HG03520 (cell line): ENCODE results near the gene SLC26A1.
"Not testable (repeated sequence)": the region's sequence is repeated elsewhere in the genome, so short reads cannot be mapped to it uniquely, and the experiment has no call there.

Source experiments
- ATAC-seq: cut with Tn5 transposase; IDR thresholded peaks from one replicate; pipeline ENCODE4 v1.9.1; 2021; ENCODE audit warnings: mild to moderate bottlenecking, moderate library complexity; ENCODE audit not compliant: unreplicated experiment

SLC26A1 gene

DNA sequence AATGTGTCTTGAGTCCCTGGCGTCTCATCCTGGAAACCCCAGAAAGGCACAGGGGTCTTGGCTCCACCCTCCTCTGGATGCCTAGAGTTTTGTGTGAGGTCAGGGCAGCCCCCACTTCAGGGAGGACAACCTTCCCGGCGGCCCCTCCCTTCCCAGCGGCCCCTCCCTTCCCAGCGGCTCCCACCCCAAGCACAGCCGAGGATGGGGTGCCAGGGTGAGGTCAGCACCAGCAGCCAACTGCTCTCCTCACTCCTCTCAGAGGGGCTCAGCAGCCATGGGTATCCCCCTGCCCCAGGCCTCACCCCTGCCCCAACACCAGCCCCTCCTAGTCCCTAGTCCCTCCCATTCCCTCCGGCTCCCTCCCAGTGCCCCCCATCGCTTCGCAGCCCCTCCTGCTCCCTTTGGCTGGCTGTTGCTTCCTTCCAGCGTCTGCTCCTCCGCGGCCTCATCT is 37.2 kb downstream of the SLC26A1 start:
- ATAC-seq = no peak

DNA sequence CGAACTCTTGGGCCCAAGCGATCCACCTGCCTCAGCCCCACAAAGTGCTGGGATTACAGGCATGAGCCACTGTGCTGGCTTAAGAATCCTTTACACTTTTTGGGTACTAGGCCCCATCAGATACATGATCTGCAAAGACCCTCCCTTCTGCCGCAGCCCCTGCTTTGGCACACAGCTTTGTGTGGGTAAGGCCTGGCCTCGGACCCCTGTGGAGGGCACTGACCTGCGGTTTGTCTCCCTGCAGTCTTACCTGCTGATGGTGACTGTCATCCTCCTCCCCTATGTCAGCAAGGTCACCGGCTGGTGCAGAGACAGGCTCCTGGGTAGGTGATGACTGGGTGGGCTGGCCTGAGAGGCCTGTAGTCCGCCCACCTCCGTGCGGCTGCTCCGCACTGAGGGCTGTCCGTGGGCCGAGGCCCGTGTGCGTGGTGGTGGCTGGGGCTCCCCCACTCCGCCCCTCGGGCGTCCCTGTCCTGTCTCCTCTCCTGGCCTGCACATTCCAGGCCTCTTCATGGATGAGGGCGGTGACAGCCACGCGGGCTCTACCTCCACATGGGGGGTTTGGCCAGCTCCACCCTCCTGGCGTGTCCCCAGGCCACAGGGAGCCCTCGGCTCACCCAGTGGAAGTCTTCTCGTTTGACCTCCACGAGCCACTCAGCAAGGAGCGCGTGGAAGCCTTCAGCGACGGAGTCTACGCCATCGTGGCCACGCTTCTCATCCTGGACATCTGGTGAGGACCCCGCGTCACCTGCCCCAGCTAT is 37.9 kb downstream of the SLC26A1 start:
- ATAC-seq = no peak

DNA sequence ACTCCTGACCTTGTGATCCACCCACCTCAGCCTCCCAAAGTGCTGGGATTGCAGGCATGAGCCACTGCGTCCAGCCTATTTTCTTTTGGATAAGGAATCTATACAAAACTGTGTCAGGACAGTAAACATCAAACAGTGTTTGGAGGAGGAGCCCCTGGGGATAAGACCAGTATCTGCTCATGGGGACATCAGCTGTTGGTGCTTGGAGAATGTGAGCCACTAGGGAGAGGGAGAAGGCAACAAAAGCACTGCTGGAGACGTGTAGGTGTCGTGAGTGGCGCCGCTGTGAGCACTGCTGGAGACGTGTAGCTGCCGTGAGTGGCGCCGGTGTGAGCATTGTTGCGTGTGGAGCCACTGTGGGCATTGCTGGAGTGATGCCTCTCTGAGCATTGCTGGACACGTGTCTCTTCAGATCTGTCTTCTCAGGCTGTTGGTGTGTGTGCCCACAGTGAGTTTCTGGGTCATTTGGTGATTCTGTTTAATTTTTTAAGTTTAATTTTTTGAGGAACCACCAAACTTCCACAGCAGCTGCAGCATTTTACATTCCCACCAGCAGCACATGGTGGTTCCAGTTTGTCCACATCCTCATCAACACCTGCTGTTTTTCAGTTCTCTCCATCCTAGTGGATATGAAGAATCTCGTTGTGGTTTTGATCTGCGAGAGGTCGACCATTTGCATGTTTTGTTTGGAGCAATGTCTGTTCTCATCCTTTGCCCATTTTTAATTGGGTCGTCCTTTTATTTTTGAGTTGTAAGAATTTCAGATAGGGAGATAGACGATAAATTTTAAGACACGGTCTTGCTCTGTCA is 38.8 kb downstream of the SLC26A1 start:
- ATAC-seq = no peak

DNA sequence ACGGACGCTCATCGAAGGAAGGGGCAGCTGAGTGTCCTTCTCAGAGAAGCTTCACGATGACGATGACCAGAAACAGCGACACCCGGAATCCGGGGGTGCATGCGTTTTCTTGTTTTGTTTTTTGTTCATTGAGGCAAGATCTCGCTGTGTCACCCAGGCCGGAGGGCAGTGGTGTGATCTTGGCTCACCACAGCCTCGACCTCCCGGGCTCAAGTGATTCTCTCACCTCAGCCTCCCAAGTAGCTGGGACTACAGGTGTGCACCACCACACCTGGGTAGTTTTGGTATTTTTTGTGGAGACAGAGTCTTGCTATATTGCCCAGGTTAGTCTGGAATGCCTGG is 39.7 kb downstream of the SLC26A1 start:
- no peak for ATAC-seq

DNA sequence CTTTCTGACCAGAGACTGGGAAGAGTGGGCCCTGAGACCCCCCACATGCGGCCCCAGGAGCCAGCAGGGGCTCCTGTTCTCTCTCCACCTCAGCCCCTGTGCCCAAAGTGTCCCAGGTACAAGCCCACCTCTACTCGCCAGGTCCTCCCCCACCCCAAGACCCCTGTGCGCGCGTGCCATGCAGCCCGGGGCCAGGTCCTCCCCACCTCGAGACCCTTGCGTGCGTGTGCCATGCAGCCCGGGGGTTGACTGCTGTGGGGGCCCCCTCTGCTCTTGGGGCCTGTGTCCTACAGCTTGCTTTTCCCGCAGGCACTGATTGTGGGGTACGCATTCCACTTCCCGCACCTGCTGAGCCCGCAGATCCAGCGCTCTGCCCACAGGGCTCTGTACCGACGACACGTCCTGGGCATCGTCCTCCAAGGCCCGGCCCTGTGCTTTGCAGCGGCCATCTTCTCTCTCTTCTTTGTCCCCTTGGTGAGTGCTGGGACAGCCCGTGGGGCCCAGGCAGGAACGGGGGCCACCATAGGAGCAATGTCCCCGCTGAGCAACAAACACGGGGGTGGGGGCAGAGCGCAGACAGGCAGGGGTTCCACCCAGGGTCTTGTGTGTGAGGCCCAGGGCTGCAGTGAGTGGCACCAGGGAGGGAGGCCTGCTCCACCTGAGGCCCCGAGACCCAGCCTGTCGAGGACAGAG is 40.2 kb downstream of the SLC26A1 start:
- no peak for ATAC-seq

DNA sequence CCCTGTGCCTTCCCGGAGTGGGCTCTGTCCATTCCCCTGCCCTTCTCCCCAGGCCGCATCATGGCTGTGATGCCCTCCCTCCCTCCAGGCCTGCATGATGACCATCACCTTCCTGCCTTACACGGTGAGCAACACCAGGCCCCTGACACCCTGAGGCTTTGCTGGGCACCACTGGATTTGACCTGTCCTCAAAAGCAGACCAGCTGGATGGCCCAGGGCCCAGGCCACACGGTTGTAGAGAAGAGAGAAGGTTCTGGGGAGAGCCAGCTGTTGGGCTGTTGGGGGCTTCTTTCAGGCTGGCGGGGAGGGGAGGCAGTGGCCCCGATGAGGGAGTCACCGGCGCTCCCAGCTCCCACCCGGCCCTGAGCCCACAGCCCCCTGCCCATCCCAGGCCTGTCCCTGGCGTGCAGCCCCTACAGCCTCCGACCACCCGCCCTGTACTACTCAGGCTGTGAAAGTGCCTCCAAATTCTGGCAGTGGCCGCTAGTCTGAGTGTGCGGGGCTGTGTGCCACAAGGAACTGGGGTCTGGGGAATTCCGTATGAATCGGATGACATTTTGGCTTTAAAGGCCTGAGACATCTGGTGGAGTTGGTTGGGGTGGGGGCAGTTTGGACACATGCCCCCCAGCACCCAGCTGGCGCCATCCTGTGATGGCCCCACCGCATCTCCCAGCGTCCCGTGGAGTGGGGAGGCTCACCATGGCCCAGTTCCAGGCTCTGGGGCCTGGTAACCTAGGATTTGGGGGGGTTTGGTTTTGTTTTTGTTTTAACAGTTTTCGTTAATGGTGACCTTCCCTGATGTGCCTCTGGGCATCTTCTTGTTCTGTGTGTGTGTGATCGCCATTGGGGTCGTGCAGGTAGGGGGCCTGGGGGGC is 41.4 kb downstream of the SLC26A1 start:
- ATAC-seq = no peak

DNA sequence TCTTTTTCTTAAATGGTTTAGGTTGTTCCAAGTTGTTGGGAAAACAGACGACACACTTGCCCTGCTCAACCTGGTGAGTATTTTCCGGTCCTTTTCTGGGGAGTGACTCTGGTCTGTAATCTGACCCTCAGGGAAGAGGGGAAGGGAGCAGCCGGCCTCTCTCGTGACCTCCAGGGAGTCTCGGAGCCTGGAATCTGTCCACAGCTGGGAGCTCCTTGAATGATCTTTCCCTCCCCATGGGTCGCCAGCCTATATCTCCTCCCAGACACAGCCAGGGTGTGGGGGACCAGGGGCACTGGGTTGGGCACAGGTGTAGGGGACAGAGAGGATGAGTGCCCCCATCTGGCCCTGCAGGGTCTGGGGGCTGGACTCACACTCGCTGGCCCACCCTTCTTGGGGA is 42.0 kb downstream of the SLC26A1 start:
- no peak for ATAC-seq

DNA sequence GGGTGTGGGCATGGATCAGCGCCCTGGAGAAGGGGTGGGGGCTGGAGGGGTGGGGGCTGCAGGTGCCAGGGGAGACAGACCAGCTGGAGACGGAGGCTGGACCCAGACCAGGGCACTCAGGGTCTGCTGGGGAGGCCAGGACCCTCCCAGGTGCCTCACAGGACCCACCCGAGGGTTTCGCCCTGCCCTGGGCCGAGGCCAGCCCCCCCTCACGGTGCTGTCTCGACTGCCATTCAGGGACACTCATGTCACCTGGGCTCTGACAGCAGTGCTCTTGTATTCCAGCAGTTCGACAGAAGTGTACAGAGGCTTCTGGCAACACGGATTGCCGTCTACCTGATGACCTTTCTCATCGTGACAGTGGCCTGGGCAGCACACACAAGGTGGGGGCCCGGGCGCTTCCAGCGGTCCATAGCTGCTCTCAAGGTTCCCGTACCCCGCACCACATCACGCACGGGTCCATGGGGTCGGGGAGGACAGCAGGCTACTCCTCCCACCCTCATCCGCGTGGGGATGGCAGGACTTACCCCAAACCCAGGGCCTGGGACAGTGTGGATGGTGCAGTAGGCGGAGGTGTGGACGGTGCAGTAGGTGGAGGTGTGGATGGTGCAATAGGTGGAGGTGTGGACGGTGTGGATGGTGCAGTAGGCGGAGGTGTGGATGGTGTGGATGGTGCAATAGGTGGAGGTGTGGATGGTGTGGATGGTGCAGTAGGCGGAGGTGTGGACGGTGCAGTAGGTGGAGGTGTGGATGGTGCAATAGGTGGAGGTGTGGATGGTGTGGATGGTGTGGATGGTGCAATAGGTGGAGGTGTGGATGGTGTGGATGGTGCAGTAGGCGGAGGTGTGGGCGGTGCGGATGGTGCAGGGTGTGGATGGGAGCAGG is 42.8 kb downstream of the SLC26A1 start:
- no peak for ATAC-seq

DNA sequence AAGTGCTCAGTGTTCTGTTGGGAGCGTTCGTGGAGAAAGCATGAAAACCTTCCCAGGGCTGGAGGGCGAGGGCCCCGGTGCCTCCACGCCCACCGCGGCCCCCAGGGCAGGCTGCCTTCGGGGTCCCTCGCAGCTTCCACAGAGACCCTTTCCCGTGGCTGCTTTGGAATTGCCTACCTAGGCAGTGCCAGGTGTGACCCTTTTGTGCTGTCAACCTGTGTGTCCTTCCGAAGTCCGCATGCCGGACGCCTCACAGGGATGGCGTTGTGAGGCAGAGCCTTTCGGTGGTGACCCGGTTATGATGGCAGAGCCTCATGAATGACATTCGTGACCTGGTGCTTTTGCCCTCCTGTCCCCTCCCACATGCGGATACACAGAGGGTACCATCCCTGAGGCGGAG is 43.5 kb downstream of the SLC26A1 start:
- no peak for ATAC-seq

DNA sequence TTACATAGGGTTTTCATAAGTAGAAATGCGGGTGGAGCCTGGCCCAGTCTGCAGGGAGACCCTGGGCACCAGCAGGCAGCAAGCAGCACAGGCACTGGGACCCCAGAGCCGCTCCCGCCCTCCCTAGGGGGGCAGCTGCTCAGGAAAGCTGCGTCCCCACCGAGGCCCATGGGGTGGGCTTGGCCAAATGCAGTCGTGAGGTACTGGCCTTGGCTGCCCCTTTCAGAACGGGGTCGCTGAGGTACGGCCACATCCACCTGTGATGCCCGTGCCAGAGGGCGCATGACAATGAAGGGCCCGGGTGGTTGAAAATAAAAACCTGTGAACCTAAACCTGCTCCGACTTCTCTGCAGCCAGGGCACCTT is 44.3 kb downstream of the SLC26A1 start:
- ATAC-seq = no peak

DNA sequence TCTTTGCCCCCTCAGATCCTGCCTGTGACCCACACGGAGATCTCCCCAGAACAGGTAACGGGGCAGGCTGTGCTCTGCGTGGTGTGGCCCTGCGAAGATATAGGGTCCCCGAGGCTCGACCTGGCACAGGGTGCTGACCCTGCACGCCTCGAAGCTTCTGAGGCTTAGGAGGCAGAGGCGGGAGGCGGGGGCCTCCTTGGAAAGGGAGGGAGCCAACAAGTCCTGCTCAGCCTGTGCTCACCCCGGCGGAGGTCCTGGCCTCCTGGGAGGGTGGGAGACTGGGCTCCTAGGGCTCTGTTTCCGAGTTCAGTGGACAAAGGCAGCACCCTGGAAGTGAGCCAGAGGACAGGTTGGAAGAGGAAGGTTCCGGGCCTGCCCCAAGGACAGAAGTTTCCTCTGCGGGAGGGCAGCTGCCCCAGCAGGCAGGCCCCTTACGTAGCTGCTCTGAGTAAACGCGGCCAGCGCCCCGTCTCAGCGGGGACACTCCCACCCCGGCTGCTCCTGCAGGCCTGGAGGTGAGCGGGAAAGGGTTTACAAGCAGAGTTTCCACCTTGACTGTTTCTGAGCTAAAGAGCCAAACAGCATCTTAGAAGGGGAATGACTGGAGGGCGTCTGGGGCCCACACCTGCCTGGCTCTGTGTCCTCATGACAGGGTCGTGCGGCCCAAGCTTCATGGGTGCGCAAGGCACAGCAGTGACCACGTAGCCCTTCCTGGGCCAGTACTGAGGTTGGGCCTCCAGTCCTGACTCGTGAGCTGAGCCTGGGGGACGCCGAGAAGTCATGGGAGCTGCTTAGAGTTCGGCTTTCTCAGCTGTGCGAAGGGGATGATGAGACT is 44.9 kb downstream of the SLC26A1 start:
- ATAC-seq = no peak

DNA sequence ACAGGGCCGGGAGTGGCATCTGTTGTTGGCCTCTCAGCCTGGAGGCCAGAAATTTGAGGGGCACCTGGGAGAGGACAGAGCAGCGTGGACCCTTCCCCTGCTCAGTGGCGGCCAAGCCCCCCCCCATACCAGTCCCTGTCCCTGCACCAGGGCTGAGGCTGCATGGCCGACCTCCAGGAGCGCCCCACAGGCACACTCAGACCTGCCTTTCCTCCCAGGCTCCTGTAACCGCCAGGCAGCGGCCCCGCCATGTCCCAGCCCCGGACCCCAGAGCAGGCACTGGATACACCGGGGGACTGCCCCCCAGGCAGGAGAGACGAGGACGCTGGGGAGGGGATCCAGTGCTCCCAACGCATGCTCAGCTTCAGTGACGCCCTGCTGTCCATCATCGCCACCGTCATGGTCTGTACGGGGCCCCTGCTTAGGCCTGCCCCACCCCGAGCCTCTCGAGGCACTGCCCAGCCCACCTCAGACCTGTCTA is 45.7 kb downstream of the SLC26A1 start:
- no peak for ATAC-seq

DNA sequence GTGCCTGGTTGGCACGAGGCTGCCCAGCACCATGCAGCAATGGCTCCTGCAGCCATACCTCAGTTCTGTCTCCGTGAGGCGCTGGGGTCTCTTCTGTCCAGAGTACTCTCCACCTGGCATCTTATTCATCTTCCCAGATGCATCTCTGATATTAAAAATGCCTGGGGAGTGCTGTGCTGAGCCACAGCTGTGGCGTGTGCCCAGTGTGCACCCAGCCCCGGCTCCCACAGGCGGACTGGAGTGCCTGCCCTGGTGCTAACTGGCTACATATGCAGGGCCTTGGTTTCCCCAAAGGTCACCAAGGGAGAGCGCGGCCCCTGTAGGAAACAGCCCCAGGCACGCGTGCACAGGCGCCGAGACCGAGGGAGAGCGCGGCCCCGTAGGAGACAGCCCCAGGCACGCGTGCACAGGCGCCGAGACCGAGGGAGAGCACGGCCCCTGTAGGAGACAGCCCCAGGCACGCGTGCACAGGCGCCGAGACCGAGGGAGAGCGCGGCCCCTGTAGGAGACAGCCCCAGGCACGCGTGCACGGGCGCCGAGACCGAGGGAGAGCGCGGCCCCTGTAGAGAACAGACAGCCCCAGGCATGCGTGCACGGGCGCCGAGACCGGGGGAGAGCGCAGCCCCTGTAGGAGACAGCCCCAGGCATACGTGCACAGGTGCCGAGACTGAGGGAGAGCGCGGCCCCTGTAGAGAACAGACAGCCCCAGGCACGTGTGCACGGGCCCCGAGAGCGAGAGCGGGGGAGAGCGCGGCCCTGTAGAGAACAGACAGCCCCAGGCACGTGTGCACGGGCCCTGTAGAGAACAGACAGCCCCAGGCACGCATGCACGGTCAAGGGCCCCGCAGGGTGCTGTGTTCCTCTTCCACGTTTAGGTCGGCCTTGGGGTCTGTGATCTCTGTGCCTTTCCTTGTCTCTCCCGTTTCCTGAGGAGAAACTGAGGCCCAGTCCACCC is 46.4 kb downstream of the SLC26A1 start:
- ATAC-seq = no peak

DNA sequence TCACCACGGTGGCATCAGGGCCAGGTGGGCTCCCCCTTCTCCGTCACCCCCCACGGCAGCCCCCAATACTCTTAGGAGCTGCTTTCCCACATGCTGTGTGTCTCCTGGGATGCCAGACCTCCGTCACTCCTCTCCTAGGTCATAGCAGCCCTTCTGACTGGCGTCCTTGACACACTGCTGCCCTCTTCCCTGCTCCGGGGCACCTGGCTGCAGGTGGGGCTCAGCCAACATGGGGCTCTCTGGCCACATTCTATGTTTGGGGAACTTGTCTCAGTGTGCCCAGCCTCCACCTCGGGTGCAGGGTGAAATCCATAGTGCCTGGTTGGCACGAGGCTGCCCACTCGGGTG is 47.1 kb downstream of the SLC26A1 start:
- ATAC-seq = no peak

DNA sequence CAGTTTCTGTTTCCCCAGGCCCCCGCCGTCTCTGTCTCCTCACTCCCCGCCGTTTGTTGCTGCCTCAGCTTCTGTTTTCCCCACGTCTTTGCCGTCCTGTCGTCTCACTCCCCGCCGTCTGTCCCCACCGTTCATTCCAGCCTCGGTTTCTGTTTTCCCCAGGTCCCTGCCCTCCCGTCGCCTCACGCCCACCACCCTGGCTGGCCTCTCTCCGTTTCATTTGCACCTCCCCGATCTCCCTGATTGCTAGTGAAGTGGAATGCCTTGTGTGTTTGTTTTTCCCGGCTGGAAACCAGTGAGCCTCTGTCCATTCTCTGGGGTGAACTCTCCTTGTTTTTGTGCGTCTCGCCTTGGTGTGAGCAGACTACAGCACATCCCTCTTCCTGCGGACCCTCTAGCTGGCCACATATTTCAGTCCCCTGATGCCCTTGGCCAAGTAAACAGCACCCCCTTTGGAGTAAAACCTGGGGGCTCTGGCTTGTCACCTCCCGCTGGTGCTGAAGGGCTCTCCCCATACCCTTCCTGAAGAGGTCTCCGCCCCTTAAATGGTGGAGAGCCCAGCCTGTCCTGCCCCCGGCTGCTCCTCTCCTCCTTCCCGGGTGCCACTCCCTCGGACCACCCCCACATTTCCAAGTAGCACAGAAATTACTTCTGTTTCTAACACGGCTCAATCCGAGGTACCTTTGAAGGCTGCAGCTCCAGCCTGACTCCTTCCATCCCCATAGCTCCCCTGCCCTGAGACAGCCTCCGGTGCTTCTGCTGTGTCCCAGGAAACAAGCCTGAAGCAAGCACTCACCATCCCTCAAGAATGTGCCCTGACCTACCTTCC is 47.7 kb downstream of the SLC26A1 start:
- no peak for ATAC-seq

DNA sequence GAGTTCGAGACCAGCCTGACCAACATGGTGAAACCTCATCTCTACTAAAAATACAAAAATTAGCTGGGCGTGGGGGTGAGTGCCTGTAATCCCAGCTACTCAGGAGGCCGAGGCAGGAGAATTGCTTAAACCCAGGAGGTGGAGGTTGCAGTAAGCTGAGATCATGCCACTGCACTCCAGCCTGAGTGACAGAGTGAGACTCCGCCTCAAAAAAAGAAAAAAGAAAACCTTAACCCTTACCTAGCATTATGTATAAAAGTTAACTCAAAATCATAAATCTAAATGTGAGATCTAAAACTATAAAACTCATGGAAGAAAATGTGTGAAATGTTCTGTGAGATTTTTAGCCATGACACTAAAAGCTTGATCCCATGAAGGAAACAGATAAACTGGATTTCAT is 53.7 kb downstream of the SLC26A1 start:
- not testable (repeated sequence) for ATAC-seq
